Panc1 (cell line): ENCODE results near the gene UBE2R2.
"Not testable (repeated sequence)": the region's sequence is repeated elsewhere in the genome, so short reads cannot be mapped to it uniquely, and the experiment has no call there.

Source experiments
- POLR2AphosphoS5 ChIP-seq: IDR thresholded peaks from 2 replicates; pipeline ENCODE4 v1.6.1; 2012; ENCODE audit warnings: mild to moderate bottlenecking, low read depth, low read length, moderate library complexity
- REST ChIP-seq, 2 experiments: IDR thresholded peaks; 2 replicates each; pipeline ENCODE4 v1.6.1; 2011 to 2012; ENCODE audit warnings: low read depth in 2 of 2, control low read depth in 1 of 2, low read length in 1 of 2, mild to moderate bottlenecking in 1 of 2, moderate library complexity in 1 of 2; ENCODE audit not compliant: insufficient read depth in 1 of 2
- SIN3A ChIP-seq: IDR thresholded peaks from 2 replicates; pipeline ENCODE4 v1.6.1; 2012; ENCODE audit warnings: low read depth, mild to moderate bottlenecking, low read length, moderate library complexity, borderline replicate concordance; ENCODE audit not compliant: insufficient read depth
- TCF7L2 ChIP-seq: IDR thresholded peaks from 2 replicates; pipeline ENCODE4 v1.6.1; 2011; ENCODE audit warnings: mild to moderate bottlenecking, low read depth, low read length, inconsistent platforms
- TF ChIP-seq, protein P1 (sequence below): fragments of 450-650 bp; IDR thresholded peaks from 2 replicates; pipeline ENCODE4 v1.5.1; 2017; ENCODE audit warnings: mild to moderate bottlenecking

- TF ChIP-seq, protein P1, sequence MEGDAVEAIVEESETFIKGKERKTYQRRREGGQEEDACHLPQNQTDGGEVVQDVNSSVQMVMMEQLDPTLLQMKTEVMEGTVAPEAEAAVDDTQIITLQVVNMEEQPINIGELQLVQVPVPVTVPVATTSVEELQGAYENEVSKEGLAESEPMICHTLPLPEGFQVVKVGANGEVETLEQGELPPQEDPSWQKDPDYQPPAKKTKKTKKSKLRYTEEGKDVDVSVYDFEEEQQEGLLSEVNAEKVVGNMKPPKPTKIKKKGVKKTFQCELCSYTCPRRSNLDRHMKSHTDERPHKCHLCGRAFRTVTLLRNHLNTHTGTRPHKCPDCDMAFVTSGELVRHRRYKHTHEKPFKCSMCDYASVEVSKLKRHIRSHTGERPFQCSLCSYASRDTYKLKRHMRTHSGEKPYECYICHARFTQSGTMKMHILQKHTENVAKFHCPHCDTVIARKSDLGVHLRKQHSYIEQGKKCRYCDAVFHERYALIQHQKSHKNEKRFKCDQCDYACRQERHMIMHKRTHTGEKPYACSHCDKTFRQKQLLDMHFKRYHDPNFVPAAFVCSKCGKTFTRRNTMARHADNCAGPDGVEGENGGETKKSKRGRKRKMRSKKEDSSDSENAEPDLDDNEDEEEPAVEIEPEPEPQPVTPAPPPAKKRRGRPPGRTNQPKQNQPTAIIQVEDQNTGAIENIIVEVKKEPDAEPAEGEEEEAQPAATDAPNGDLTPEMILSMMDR = not testable (repeated sequence)
- TF ChIP-seq POLR2AphosphoS5; REST (IDR thresholded peaks at IDR 0.05; ENCODE audit: insufficient read depth in 1 of 2, low read depth in 2 of 2, low read length in 1 of 2); TCF7L2; SIN3A: not testable (repeated sequence)
These were observed 52.3 kb downstream of the UBE2R2 start for GRCh38 chr9:33869243-33869642.
